Activated naive CD8-positive, alpha-beta T cell treated with anti-CD3 and anti-CD28 coated beads, Interleukin-2, amount 10 ng/mL, durations not matched to agents 7 days and 5 days (primary cell): Measurements from ENCODE around the gene ADCY5. TPM values are rescaled to one million over a fixed set of nuclear protein-coding genes. Genes with fewer than 3 reads are reported as not detected.

Experiments used
- ATAC-seq: fragments of 150-1000 bp; cut with Tn5 transposase; one replicate; pipeline ENCODE4 v1.10.0; 2021; ENCODE audit warnings: low read depth, moderate library complexity
- POLR2A ChIA-PET: fragments of 350-600 bp; sonication (Branson Sonifier 250); formaldehyde crosslinking; loops from one replicate; lab custom pipeline; 2021; ENCODE audit warnings: antibody characterized with exemption; lab: Charles Lee
- DNase-seq: peaks from one replicate; pipeline ENCODE4 v3.0.0; 2021
- H3K27ac Mint-ChIP-seq: one replicate; pipeline ENCODE4 v1.8.0; 2022; ENCODE audit warnings: mild to moderate bottlenecking, mixed read lengths
- H3K27me3 Mint-ChIP-seq: one replicate; pipeline ENCODE4 v1.8.0; 2022; ENCODE audit warnings: mild to moderate bottlenecking, moderate library complexity, mixed read lengths
- H3K36me3 Mint-ChIP-seq: one replicate; pipeline ENCODE4 v1.8.0; 2021; ENCODE audit warnings: mild to moderate bottlenecking, mixed read lengths
- H3K4me1 Mint-ChIP-seq: one replicate; pipeline ENCODE4 v1.8.0; 2021; ENCODE audit warnings: mixed read lengths
- H3K4me3 Mint-ChIP-seq: one replicate; pipeline ENCODE4 v1.8.0; 2022; ENCODE audit warnings: mild to moderate bottlenecking, moderate library complexity, mixed read lengths
- H3K9me3 Mint-ChIP-seq: one replicate; pipeline ENCODE4 v1.8.0; 2021; ENCODE audit warnings: mixed read lengths
- total RNA-seq, 2 experiments: library from RNA; stranded (reverse); gene quantifications; one replicate each; pipeline ENCODE4 v1.2.3, GENCODE V29; 2021

The ADCY5 gene
- total RNA-seq, 2 experiments from 2014 or later, result not detected

DNA sequence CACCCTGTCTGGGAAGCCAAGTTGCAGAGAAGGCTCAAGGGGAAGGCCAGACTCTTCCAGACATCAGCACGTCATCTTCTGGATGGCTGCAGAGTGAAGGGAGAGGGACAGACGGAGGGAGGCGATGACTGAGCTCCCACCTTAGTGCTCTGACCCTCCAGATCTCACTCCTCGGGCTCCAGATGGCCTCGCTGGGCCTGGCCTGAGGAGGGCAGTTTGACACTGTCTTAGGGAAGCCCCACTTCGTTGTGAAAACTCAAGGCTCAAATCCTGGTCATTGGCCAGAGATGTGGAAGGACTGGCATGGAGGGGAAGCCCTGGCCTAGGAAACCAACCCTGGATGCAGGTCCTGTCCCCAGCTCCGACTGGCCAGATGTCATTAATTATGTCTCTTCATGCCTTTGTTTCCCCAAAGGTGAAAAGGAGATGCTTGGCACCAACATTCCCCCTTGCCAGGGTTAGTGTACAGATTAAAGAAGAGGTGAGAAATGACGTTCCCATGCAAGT is 70.4 kb downstream of the ADCY5 start:
- Mint-ChIP-seq H3K9me3 (no peaks in the 10 kb centered on the region), H3K4me3 (no peak overlapping the region), H3K27me3 (peaks cover 10% of the 10 kb centered on the region), H3K27ac (no peak overlapping the region), H3K36me3 (no peaks in the 10 kb centered on the region), H3K4me1 (no peaks in the 10 kb centered on the region)
- no peak for DNase-seq
- POLR2A ChIA-PET, result no interaction called here
- no peak for ATAC-seq

DNA sequence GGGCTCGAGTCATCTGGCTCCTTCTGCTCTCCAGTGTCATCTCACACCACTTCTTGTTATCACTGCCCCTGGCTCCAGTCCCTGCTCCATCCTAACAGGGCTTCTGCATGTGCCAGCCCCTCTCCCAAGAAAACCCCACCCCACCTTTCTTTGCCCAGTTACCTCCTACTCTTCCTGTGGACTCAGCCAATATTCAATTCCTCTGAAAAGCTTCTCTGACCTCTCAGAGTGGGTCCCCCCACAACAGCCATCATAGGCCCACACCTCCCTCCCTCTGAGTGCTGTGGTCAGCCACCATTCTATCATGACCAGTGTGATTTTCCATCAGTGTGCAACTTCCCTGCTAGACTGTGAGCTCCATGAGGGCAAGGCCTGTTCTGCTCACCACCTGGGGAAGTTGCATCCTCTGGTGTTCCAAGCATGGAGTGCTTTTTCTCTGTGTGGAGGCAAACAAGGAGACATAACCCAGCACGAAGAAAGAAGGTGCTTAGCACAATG is 71.6 kb downstream of the ADCY5 start:
- H3K36me3 Mint-ChIP-seq, result no peaks in the 10 kb centered on the region
- DNase-seq (no peak), ATAC-seq (no peak)
- POLR2A ChIA-PET, result no interaction called here
- H3K9me3 Mint-ChIP-seq, result no peaks in the 10 kb centered on the region
- peaks cover 10% of the 10 kb centered on the region for H3K27me3 Mint-ChIP-seq
- H3K4me3 Mint-ChIP-seq, result no peak overlapping the region
- no peaks in the 10 kb centered on the region for H3K4me1 Mint-ChIP-seq
- H3K27ac Mint-ChIP-seq, result no peak overlapping the region

DNA sequence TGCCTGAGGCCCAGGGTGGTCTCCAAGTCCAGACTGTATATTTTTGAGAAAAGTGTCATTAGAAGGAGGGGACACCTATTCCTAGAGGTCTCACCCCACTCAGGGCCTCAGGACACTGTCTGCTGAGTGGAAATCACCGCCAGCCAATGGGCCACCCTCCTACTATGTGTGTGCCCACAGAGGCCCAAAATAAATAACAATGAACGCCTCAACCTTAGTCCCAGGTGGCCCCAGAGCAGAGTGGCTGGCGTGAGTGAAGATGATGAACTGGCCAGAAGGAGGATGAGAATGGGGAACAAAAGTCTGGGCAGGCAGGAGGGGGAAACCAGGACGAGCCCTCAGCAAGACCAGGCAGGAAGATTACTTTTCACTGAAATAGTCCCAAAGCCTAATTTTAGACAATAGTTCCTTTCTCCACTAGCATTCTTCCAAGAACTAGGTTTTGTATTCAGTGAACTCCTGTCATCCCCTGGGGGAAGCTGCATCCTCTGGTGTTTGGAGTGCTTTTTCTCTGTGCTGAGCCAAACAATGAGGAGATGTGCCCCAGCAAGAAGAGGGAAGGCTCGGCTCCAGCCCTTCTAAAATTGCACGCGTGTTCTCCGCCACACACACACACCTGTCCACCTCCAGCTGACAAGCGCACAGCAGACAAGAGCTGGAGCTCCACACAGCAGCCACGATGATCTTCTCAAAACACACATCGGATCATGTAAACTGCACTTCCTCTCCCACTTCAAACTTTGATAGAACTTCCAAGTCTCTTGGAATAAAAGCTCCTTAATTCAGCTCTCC is 72.2 kb downstream of the ADCY5 start:
- Mint-ChIP-seq H3K4me1 (no peaks in the 10 kb centered on the region), H3K27me3 (peaks cover 10% of the 10 kb centered on the region), H3K36me3 (no peaks in the 10 kb centered on the region), H3K9me3 (no peaks in the 10 kb centered on the region), H3K4me3 (no peak overlapping the region), H3K27ac (no peak overlapping the region)
- DNase-seq, result no peak
- POLR2A ChIA-PET, result no interaction called here
- no peak for ATAC-seq

DNA sequence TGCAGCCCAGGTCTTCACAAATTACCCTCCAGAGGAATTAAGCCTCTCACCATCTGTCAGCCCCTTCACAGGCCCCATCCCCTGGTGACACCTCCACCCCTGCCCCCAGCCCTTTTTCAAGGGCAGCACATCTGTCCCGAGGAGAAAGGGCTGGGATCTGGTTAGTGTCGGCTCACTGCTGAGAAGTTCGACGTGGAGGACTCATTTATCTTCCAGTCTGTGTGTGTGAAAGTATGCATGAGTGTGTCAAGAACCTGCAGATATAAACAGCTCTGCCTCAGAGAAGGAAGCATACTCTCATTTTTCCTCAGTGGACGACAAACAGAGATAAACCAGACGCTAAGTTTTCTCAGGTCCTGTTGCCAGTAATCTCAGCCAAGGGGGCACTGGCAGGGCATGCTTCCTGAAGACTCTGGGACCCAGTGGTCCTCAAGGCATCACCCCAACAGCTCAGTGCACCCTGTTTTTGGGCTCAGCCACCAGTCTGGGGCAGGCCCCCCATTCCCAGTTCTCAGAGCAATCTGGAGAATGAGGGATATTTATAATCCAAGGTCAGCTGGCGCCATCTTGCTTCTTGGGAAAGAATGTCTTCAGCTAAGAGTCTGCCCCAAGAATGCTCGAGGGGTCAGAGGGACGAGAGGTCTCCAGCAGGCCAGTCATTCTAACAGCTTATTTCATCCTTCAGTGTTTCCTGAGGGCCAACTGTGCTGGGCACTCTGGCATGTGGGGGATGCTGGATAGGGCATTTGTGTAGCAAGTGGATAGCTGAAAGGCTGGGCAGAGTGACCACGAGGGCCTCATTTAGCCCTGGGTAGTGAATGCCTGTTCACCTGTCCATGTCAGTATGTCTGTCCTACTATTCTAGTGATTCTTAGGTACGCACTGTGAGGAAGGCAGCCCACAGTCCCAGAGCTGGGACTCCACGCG is 73.6 kb downstream of the ADCY5 start:
- POLR2A ChIA-PET, result no interaction called here
- no peaks in the 10 kb centered on the region for H3K36me3 Mint-ChIP-seq
- peaks cover 10% of the 10 kb centered on the region for H3K27me3 Mint-ChIP-seq
- H3K4me1 Mint-ChIP-seq, result no peaks in the 10 kb centered on the region
- no peak for DNase-seq
- ATAC-seq, result no peak
- H3K4me3 Mint-ChIP-seq, result no peak overlapping the region
- H3K27ac Mint-ChIP-seq, result no peak overlapping the region
- H3K9me3 Mint-ChIP-seq, result no peaks in the 10 kb centered on the region

DNA sequence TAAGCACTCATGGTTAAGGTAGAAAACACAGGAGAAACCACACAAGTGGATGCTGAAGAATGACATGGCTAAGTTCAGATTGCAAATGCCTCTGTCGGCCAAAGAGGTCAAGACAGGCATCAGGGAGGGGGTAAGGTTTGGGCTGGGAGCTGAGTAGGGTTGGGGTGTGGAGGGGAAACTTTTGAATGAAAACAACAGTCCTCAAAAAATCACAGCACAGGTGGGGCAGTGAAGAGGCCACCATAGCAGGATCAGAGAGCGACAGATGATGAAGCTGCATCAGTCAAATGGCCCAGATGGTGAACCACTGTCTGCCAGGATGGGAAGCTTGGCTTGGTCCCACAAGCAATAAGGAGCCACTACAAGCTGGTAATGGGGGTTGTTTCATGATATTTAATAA is 74.9 kb downstream of the ADCY5 start:
- Mint-ChIP-seq H3K27ac (no peak overlapping the region), H3K9me3 (no peaks in the 10 kb centered on the region), H3K27me3 (peaks cover 12% of the 10 kb centered on the region), H3K4me3 (no peak overlapping the region), H3K4me1 (no peaks in the 10 kb centered on the region), H3K36me3 (no peaks in the 10 kb centered on the region)
- no peak for ATAC-seq
- no peak for DNase-seq
- POLR2A ChIA-PET, result no interaction called here

DNA sequence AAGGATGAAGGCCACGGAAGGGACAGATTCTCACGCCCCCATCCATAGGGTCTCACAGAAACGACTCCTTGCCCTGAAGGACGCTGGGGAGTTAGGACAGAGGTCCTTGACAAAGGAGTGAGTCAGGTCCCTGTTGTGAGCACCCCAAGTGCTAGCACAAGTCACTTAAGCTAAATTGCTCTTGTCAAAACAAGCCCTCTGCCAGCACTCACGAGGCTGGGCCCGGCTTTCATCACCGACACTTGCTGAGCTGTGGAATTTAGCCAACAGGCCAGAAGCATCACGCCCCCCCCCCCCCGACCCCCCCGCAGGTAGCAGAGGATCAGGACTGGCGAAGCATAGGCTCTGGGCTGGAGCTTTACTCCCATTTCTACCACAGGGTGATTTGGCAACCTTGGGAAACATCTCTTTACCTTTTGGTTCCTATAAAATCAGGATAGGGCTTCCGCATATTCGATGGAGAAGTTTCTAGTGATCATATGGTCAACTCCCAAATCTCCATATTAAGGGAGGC is 75.4 kb downstream of the ADCY5 start:
- POLR2A ChIA-PET, result no interaction called here
- Mint-ChIP-seq H3K4me1 (no peaks in the 10 kb centered on the region), H3K36me3 (no peaks in the 10 kb centered on the region), H3K9me3 (no peaks in the 10 kb centered on the region), H3K27ac (no peak overlapping the region), H3K4me3 (no peak overlapping the region), H3K27me3 (peaks cover 12% of the 10 kb centered on the region)
- DNase-seq (no peak), ATAC-seq (no peak)

DNA sequence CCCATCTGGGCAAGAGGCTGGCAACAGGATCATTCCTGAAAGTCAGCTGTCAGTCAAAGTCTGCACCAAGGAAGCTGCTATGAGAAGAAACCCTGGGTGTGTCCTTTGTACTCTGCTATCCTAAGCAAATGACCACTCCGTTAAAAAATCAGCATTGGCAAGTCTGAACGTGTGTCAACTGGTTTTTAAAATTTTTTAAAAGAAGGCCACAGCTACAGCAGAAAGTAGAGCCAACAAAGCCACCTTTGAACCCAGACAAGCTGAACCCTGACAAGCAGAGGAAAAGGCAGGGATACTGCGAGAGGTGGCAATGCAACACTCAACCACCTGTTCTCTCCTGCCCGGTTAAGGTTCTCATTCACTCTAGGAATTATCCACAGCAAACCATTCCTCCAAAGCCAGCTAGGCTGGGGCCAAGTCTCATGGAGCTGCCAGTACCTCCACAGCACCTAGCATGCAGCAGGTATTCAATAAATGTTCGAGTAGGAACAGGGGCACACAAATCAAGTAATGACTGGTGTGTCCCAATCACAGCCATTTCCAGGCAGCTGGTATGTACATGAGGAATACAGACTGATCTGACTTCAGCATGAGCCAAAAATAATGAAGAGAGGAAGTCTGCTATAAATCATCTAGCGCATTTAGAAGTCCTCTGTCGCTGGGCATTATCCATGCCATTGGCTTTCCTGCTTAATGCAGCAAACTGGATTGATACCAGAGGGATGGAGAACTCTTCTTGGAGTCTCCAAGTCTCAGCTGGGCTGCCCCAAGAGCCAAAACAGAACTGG is 76.0 kb downstream of the ADCY5 start:
- no peak overlapping the region for H3K4me3 Mint-ChIP-seq
- DNase-seq, result no peak

DNA sequence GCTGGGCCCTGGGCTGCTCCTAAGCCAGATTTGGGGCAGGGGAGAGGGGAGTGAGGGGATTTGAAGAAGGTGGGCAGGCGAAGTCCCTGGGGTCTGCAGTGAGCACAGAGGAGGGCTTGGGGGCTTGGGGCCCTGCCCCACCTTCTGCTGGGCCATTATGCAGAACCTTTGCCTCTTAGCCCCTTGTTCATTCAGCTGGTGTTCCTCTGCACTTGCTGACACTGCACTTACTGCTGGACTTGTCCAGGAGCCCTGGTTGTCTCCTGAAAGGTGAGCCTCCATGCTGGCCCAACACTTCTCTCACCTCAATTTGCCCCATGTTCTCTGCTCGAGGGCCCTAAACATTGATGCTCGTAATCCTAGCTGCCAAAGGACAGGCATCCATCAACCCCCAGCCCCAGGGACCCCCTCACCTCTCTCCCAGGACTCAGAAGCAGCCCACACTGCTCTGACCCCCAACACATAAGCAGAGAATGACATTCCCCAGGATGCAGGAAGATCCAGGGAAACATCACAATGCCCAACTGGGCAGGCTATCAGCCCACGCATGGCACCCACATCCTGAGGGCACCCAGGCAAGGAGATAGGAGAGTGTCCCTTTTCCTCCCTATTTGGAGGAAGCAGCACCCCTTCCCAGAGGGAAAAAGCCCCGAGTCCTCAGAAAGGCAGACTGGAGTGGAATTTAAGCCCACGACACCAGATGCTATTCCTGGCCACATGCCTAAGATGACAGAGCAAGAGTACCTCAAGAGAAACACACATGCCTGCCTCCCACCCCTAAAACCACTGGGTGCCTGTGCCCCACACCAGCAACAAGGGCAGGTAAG is 76.8 kb downstream of the ADCY5 start:
- POLR2A ChIA-PET, result no interaction called here

More for the DNA sequence above, 76.0 kb downstream of the ADCY5 start:
- H3K27me3 Mint-ChIP-seq, result peaks cover 12% of the 10 kb centered on the region
- H3K9me3 Mint-ChIP-seq, result no peaks in the 10 kb centered on the region
- no peaks in the 10 kb centered on the region for H3K36me3 Mint-ChIP-seq
- no peak for ATAC-seq
- no peak overlapping the region for H3K27ac Mint-ChIP-seq
- POLR2A ChIA-PET, result no interaction called here
- H3K4me1 Mint-ChIP-seq, result no peaks in the 10 kb centered on the region

DNA sequence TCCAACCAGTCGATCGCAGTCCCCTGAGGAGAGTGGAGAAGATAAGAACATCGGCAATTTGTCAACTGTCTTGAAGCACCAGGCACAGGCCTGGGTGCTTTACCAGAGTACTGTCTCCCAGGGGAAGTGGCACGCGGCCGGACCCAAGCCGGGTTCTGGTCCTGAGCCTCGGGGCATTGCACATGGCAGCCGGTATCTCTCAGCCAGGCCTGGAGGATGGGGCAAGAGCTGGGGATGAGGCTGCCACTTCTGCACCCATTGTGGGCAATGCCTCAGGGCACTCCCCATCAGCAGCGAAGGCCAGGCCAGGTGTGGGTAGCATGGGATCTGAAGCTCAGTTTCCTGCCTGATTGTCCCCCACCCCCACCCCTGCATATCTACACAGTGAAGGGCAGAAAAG is 77.5 kb downstream of the ADCY5 start:
- Mint-ChIP-seq H3K27ac (no peak overlapping the region), H3K4me3 (no peak overlapping the region), H3K36me3 (no peaks in the 10 kb centered on the region), H3K27me3 (peaks cover 9% of the 10 kb centered on the region), H3K9me3 (no peaks in the 10 kb centered on the region), H3K4me1 (no peaks in the 10 kb centered on the region)
- DNase-seq (no peak), ATAC-seq (no peak)
- POLR2A ChIA-PET, result no interaction called here

More for the DNA sequence above, 76.8 kb downstream of the ADCY5 start:
- H3K4me3 Mint-ChIP-seq, result no peak overlapping the region
- no peak overlapping the region for H3K27ac Mint-ChIP-seq
- H3K4me1 Mint-ChIP-seq, result no peaks in the 10 kb centered on the region
- H3K9me3 Mint-ChIP-seq, result no peaks in the 10 kb centered on the region
- H3K36me3 Mint-ChIP-seq, result no peaks in the 10 kb centered on the region
- no peak for DNase-seq
- ATAC-seq, result no peak
- peaks cover 11% of the 10 kb centered on the region for H3K27me3 Mint-ChIP-seq

DNA sequence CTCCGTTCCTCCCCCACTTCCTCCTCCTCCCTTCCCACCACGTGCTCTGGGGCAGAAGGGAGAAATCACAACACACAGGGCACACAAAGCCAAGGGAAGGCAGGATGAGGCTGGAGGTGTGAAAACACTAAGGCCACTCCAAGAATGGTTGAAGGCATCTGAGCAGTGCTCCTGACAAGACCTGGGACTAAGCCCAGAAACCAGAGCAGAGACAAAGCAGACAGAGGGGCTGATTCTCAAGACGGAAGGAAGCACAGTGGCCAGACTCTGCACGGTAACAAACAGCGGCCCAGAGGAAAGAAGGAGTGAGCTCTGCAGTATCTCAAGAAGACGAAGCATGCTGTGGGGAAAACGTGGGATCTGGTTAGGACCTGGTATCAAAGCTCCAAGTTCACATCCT is 78.1 kb downstream of the ADCY5 start:
- no peaks in the 10 kb centered on the region for H3K9me3 Mint-ChIP-seq

DNA sequence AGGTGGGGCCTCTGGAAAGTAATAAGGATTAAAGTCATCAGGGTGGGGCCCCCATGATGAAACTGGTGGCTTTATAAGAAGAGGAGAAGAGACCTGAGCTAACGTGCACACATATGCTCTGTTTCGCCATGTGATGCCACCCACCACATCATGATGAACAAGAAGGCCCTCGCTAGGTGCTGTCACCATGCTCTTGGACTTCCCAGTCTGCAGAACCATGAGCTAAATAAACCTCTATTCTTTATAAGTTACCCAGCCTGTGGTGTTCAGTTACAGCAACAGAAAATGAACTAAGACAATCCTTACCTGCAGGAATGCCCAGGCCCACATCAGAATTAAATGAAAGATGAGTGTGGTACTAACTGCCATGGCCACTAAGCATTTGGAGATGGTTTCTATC is 79.8 kb downstream of the ADCY5 start:
- POLR2A ChIA-PET, result no interaction called here
- Mint-ChIP-seq H3K27me3 (peaks cover 7% of the 10 kb centered on the region), H3K36me3 (no peaks in the 10 kb centered on the region), H3K27ac (no peak overlapping the region), H3K9me3 (no peaks in the 10 kb centered on the region), H3K4me1 (no peaks in the 10 kb centered on the region), H3K4me3 (no peak overlapping the region)
- DNase-seq, result no peak
- ATAC-seq, result no peak

More for the DNA sequence above, 78.1 kb downstream of the ADCY5 start:
- Mint-ChIP-seq H3K36me3 (no peaks in the 10 kb centered on the region), H3K27me3 (peaks cover 9% of the 10 kb centered on the region), H3K4me3 (no peak overlapping the region), H3K27ac (no peak overlapping the region), H3K4me1 (no peaks in the 10 kb centered on the region)
- DNase-seq (no peak), ATAC-seq (no peak)
- POLR2A ChIA-PET, result no interaction called here

DNA sequence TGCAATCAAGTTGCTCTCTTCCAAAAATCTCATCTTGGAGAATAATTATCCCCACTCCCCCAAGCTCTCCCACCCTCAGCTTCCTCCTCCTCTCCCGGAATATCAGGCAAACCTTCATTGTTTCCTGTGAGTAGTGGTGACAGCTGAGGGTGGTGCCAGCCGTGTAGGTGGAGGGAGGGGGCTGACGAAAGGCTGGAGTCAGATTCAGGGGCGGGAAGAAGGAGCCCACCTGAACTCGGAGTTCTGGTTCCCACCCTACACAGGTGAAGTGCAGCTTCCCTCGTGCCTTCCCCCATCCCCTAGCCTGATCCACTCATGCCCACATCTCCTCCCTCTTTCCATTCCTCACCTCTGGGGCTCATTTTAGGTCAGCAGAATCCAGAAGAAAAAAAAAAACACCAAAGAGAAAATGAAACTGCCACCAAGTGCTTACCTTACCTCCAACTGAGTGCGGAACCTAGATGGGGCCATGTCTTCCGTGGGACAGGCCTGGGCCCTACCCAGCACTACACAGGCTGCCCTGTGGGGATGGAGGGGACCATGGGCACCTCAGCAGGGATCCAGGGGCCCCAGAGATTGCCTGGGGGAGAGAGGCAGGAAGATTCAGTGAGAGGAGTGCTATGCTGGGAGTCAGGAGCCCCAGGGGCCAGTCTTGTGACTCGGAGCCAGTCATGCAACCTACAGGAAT is 81.3 kb downstream of the ADCY5 start:
- no peak overlapping the region for H3K4me3 Mint-ChIP-seq
- H3K4me1 Mint-ChIP-seq, result no peaks in the 10 kb centered on the region
- no peaks in the 10 kb centered on the region for H3K9me3 Mint-ChIP-seq
- no peaks in the 10 kb centered on the region for H3K36me3 Mint-ChIP-seq
- no peak overlapping the region for H3K27ac Mint-ChIP-seq
- peaks cover 9% of the 10 kb centered on the region for H3K27me3 Mint-ChIP-seq
- POLR2A ChIA-PET, result no interaction called here
- ATAC-seq (no peak), DNase-seq (no peak)
